NCI-H524 treated with DMSO at 0.1 percent for 48 hours (cell line): Measurements from ENCODE around the gene DCDC2B.
"Not testable (repeated sequence)": the region's sequence is repeated elsewhere in the genome, so short reads cannot be mapped to it uniquely, and the experiment has no call there.

Source experiments
- DNase-seq: peaks from one replicate; lab custom pipeline; 2025; lab: John Stamatoyannopoulos, UW

The DCDC2B gene

DNA sequence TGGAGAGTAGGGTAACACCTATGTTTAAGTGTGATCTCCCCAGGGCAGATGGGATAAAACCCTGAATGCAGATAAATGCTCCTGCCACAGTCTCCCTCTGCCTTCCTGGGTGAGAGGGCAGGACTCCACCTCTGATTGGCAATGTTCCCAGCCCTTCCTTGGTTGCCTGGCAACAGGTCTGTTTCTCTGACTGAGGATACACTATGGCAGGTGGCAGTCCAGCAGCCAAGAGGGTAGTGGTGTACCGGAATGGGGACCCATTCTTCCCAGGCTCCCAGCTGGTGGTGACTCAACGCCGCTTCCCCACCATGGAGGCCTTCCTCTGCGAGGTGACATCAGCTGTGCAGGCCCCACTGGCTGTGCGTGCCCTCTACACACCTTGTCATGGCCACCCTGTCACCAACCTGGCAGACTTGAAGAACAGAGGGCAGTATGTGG, at the start of gene DCDC2B:
Gene DCDC2B, plus strand, starts transcription at position 199 of the 438 bp plus-strand sequence. Its CDS starts 5 bp downstream, at position 204.
- peak; percentile 69 for DNase-seq

DNA sequence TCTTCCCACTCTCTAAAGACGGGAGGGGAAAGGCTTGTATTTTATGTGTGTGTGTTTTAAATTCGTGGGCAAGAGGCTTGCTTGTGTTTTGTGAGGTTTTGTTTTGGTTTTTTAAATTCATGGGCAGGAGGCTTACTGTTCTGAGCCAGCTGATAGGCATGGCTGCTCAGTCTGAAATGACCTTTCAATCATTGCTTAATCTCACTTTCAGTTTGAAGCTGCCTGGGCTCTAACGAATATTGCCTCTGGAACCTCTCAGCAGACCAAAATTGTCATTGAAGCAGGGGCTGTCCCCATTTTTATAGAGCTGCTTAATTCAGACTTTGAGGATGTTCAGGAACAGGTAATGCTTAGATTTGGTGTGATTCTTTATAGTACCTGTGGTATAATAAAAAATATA, 49.7 kb upstream of the DCDC2B start:
- no peak for DNase-seq

DNA sequence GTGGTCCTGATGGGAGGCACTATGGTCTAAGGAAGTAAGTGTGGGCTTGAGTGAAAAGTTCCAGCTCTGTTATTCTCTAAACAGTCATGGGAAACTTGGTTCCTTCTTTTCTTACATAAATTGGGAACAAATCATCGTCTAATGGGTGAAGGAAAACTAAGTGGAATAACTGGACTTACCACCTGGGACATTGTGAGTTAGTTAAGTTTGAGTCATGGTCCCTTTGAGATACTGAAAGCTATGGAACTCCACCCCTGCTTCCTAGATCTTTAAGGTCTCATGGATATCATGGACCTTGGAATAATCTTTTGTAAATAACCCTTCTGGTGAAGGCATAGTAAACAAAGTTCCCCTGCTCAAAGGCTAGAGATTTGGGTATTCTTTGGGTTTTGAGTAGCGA, 45.5 kb upstream of the DCDC2B start:
- DNase-seq = no peak

DNA sequence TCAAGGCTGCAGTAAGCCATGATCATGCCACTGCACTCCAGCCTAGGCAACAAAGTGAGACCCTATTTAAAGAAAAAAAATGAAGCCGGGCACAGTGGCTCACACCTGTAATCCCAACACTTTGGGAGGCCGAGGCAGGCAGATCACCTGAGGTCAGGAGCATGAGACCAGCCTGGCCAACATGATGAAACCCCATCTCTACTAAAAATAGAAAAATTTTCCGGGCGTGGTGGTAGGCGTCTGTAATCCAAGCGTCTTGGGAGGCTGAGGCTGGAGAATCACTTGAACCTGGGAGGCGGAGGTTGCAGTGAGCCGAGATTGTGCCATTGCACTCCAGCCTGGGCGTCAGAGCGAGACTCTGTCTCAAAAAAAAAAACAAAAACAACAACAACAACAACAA, 43.3 kb upstream of the DCDC2B start:
- not testable (repeated sequence) for DNase-seq

DNA sequence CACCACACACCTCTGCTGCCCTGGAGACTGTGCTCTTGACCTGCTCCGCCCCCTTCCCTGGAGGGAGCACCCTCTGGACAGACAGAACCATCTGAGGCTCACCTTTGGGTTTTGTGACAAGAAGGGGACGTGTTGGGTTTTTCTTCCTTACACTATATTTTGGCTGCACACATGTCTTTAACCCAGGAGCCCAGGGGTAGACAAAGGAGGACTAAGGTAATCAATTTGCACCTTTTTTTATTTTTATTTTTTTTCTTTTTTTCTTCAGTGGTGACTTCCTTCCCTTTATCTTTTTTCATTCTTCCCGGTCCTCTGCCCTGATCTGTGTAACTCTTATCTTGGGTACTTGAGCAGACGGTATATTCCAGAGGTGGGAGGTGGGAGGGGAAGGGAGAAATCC, 37.9 kb upstream of the DCDC2B start:
- no peak for DNase-seq

DNA sequence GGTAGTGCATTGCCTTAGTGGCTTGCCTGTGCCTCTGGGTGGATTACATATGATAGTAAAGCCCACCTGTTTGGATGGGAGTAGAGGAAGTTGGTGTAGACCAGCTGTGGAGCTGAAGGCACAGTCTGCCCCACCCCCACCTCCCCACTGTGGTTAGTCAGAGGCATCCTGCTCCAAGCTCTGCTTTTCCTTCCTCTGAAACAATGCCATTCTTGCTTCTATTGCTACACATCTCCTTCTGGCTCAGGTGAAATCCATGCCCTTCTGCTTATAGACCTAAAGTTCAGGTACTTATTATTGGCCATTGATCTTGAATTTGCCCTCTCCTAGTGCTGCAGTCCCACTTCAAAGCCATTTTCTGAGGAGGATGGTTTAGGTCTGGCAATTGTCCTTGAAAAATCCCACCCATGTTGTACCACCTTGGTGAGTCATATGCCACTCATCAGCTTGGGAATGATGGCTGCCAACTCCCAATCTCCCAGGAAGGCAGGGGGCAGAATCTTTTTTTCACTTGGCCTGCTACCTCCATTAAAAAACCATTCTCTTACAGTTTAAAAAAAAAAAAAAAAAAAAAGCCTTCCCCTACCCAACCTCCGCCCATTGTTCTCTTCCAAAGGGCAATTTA, 36.2 kb upstream of the DCDC2B start:
- no peak for DNase-seq

DNA sequence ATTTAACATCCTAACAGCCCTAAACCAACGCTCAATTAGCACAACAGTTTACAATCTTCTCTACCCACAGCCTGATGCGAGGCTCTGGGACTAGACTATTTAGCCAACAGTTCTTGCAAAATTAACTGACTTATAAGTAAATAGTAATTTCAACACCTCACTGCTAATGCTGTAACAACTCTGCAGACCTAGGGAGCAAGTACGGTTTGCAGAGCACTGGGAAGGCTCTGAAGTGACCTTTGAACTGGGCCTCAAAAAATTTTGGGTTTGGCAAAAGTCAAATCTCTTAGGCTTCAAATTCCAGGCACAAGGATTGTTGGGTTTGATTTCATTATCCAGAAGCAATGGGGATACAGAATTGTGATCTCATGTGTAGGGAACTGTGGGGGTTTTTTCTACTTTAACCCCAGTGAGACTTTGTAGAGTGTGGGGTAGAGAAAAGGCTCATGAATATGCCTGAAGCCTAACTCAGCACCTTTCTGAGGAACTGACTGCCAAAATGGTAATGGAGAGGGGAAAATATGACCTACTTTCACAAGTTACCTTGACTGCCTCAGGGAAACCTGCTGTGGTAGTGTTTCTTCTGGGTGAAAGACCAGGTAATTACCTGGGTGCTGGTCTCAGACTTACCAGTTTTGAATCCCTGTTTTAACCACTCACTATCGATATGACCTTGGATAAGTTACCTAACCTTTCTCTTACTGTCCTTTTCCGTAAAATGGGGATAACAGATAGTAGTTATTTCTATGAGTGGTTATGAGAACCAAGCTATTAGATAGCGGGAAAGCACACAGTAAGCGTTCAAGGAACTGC, 30.3 kb upstream of the DCDC2B start:
- DNase-seq = no peak

DNA sequence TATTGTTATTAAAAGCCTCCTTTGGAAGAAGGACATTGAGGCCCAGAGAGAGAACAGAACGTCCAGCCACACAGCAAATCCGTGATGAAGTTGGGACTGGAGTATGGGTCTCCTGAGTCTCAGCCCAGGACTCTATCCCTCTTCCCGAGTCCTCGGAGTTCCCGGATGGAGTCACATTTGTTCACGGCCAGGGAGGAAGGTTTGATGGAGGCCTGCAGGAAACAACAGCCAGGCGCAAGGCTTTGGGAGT, 29.8 kb upstream of the DCDC2B start:
- DNase-seq = no peak

DNA sequence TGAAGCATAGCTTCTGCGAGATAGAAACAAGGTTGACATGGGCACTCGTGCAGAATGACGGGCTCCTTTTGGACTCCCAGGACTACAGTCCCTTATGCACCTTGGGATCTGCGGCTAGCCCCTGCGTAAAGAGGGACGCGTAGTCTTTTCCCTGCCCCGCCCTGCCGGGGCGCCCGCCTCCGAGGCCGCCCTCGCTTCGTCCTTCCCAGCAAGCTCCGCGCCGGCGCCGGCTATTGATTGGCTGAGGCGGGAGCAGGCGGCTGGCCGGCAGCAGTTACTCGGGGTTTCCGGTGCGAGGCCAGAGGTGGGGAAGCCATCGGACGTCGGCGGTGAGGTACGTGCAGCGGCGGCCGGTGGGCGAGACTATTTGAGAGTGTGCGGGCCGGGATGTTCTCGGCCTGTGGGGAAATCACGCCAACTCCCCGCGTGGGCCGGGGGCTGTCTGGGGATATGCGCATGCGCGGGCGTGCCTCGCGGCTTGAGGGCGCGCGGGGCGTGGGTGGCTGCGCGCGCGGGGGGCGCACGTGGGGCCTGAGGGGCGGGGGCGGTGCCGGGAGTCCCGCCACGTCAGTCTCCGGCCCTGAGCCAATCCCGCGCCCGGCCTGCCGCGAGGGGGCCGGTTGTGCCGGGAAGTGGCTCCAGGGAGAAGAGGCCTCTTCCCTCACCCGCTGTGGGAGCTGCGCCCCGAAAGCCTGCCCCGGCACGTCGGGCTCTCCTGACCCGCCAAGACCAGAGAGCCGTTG, 29.3 kb upstream of the DCDC2B start, which contains the start of gene TXLNA:
Gene TXLNA, plus strand, starts transcription at position 233 of the 743 bp plus-strand sequence. CDS start 671 bp downstream, outside the sequence.
- DNase-seq = peak; percentile 58

DNA sequence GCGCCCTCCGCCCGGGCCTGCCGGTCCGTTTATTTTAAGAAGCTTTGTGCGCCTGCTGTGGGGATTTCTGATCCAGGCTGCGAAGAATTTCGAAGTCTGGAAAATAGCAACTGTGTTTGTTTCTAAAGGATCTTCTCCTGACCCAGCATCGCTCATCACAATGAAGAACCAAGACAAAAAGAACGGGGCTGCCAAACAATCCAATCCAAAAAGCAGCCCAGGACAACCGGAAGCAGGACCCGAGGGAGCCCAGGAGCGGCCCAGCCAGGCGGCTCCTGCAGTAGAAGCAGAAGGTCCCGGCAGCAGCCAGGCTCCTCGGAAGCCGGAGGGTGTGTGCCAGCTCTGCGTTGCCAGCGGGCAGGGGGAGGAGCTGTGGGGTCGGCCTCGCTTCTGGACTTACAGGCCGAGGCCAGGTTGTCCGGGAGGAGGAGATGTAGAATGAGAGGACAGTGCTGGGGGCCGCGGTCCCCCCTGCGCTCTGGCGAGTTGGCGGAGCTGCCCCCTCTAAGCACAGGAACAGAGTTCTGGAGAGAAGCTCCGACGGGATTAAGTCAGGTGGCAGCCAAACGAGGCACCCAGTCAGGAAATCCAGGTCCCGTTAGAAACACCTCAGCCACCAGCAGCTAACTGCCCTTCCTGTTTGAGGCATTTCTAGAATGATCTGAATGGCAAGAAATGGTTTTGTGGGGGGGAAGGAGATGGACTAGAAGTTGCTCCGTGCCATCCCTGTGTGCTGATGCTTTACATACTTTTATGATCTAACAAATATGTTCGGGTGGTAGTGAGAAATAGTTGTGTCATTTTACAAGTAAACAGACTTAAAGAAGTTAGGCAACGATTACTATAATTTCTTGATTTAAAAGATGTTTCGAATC, 28.5 kb upstream of the DCDC2B start:
- DNase-seq = no peak

DNA sequence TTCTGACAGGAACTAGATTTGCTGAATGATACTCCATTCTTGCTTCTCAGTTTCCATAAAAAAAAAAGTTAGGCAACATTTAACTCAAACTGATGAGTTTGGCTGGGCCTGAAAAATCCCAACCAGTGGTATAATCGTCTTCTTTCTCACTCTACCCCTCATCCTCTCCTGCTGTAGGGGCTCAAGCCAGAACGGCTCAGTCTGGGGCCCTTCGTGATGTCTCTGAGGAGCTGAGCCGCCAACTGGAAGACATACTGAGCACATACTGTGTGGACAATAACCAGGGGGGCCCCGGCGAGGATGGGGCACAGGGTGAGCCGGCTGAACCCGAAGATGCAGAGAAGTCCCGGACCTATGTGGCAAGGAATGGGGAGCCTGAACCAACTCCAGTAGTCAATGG, 27.8 kb upstream of the DCDC2B start:
- no peak for DNase-seq

DNA sequence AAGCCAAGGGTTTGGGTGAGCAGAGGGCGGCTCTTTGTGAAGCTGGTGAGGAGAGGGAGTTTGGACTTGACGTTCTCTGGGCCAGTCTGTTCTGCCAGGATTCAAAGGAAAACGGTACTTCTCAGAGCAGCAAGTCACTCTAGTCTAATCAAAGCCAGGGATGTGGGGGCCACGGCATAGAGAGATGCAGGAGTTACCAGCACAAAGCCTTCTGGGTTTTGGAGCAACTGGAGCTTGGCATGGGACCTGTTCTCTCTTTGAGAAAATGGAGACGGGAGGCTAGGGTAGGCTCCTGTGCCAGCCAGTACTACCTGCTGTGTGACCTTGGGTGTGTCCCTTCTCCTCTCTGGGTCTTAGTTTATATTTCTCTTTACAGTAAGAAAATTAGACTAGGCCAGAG, 27.3 kb upstream of the DCDC2B start:
- DNase-seq = no peak

DNA sequence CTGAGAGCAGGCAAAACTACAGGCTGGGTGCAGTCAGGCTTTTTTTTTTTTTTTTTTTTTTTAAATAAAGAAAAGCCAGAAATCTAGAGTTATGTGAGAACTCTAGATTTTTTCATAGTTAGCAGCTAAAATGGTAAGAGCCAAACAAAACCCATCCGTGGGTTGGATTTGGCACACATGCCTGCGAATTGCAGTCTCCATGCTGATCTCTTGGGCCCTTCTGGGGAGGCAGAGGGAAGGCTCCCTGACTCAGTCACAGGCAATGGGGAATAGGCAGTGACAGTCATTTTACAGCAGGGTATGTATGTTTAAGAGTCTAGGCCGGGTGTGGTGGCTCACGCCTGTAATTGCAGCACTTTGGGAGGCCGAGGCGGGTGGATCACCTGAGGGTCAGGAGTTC, 26.8 kb upstream of the DCDC2B start:
- no peak for DNase-seq

DNA sequence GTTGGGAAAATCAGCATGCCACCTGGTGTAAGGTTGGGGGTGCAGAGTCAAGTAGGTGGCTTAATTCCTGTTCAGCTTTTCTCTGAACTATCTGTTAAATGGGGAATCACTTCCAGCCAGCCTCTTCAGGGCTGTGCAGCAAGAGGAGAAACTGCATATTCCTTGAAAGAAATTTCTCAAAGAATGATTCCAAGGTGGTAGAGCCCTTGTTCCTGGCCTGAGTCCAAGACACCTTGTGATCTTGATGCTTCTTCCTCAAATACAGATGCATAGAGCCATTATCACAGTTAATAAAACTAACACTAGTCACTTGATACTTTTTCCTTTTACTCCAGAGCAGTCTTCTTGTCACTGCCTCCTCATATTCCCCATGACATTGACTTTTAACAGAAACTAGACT, 24.2 kb upstream of the DCDC2B start:
- no peak for DNase-seq

DNA sequence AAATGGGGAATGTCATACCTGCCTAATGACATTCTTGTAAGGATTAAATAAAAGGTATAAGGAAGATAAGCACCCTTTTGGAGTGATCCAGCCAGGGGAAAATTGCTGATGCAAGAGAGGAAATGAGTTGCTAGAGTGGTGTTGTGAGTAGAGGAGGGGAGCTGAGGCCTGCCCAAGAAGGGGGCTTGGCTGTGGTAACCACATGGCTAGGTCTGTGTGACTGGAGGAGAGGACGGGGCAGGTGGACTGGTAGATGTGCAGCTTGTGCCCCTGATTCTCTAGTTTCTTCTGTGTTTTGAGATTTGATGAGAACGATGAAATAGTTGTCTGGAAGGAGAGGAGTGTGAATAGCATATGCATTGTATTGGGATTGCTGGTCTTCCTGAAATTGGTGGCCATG, 22.8 kb upstream of the DCDC2B start:
- no peak for DNase-seq

DNA sequence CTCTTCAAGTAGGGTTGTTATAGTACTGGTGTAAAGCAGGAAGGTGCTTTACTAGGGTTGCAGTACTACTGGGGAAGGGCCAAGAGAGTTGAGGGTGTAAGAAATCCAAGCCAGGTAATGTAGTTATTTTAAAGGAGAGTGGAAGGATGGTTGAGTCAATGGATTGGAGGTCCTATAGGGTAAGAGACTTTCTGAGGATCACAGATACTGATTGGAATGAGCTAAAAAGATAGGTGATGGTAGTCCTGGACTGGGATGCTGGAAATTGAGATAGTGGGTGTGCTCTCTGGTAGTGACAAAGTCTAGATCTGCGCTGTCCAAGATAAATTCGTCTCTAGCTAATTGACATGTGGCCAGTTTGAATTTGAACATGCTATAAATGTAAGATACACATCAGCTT, 22.4 kb upstream of the DCDC2B start:
- no peak for DNase-seq

DNA sequence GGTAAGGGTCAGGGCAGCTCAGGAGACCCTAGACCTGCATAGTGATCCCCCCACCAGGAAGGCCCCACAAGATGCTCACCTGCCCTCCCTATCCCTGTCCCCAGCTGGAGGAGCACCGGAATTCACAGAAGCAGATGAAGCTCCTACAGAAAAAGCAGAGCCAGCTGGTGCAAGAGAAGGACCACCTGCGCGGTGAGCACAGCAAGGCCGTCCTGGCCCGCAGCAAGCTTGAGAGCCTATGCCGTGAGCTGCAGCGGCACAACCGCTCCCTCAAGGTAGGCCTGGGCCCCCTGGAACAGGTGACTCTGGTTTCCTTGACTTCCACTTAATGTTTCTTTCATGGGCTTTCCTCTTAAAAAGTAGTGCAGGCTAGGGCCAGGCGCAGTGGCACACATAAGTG, 21.0 kb upstream of the DCDC2B start:
- DNase-seq = no peak

DNA sequence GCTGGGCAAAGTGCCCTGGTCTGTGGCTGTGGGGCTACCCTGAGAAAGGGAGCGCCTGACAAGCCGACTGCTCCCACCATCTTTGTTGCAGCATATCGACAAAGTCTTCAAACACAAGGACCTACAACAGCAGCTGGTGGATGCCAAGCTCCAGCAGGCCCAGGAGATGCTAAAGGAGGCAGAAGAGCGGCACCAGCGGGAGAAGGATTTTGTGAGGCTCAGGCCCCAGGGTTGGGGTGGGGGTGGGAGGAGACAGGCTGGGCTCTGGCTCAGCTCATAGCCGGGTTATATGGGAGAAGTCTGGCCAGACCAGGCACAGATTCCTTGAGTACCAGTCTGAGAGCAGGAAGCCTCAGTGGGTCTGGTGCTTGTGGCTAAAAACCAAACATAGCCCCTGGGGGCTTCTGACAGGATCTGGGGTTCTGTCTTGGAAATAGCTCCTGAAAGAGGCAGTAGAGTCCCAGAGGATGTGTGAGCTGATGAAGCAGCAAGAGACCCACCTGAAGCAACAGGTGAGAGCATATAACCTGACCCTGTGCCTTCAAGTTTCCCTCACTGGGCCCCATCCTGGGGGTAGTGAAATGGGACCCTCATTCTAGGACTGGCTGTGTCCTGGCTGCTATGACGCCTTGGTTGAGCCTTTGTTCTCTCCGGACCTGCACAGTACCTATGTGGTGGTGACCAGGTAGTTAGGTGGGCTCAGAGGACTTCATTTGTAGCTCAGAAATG, 16.5 kb upstream of the DCDC2B start:
- DNase-seq = no peak

DNA sequence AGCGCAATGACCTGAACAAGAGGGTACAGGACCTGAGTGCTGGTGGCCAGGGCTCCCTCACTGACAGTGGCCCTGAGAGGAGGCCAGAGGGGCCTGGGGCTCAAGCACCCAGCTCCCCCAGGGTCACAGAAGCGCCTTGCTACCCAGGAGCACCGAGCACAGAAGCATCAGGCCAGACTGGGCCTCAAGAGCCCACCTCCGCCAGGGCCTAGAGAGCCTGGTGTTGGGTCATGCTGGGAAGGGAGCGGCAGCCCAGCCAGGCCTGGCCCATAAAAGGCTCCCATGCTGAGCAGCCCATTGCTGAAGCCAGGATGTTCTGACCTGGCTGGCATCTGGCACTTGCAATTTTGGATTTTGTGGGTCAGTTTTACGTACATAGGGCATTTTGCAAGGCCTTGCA, 13.9 kb upstream of the DCDC2B start:
- no peak for DNase-seq

DNA sequence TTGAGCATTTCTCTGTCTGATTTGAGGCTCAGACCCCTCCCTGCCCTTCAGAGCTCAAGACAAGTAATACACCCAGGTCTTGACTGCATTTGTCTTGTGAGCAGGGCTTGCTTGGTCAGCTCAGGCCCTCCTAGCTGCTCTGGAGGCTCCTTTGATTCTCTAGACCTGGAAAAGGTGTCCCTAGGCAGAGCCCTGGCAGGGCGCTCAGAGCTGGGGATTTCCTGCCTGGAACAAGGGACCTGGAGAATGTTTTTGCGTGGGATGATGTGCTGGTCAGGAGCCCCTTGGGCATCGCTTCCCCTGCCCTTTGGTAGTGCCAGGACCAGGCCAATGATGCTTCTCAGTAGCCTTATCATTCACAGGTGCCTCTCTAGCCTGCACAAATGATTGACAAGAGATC, 13.4 kb upstream of the DCDC2B start:
- no peak for DNase-seq
